Liver (tissue), 3 donors: Measurements from ENCODE around the gene CD37.

ENCODE experiments used
- CTCF ChIP-seq: fragments of 150-350 bp; IDR thresholded peaks from 2 replicates; pipeline ENCODE4 v1.5.1; 2017; ENCODE audit warnings: improper control_type of control experiment, low read depth, low read length; ENCODE audit not compliant: missing input control
- EGR1 ChIP-seq, 2 donors: IDR thresholded peaks; 2 replicates each; pipeline ENCODE4 v1.6.1; 2016 to 2018; ENCODE audit warnings: antibody characterized with exemption in 2 of 2, low read depth in 2 of 2
- HNF4A ChIP-seq, 2 donors: conservative IDR thresholded peaks; 2 replicates each; pipeline ENCODE4 v1.6.1; 2016; ENCODE audit warnings: antibody characterized with exemption in 2 of 2, mild to moderate bottlenecking in 2 of 2
- MAX ChIP-seq: IDR thresholded peaks from 2 replicates; pipeline ENCODE4 v1.6.1; 2016; ENCODE audit warnings: antibody characterized with exemption
- RAD21 ChIP-seq, 2 donors: IDR thresholded peaks; 2 replicates each; pipeline ENCODE4 v1.6.1; 2016; ENCODE audit warnings: antibody characterized with exemption in 2 of 2, mild to moderate bottlenecking in 2 of 2
- REST ChIP-seq: IDR thresholded peaks from 2 replicates; pipeline ENCODE4 v1.6.1; 2016; ENCODE audit warnings: antibody characterized with exemption, mild to moderate bottlenecking
- SP1 ChIP-seq: IDR thresholded peaks from 2 replicates; pipeline ENCODE4 v1.6.1; 2018; ENCODE audit warnings: antibody characterized with exemption, mild to moderate bottlenecking
- donor health status: healthy.
- donor health status: healthy.

- TF ChIP-seq CTCF (no peak), EGR1 (IDR thresholded peaks at IDR 0.05; ENCODE audit: low read depth in 2 of 2) (no peak), HNF4A (conservative IDR thresholded peaks at IDR 0.05) (no peak), RAD21 (IDR thresholded peaks at IDR 0.05) (no peak), MAX (no peak), SP1 (no peak), REST (no peak)
These were observed 24.9 kb downstream of the CD37 start for GRCh38 chr19:49359851-49360820.
